ENCODE measurements around the gene CERS6. TPM values are rescaled to one million over a fixed set of nuclear protein-coding genes. Genes with fewer than 3 reads are reported as not detected.

CERS6 gene
- polyA plus RNA-seq, 3 donors = 5.3 to 13.2 (median 8.3) TPM

DNA sequence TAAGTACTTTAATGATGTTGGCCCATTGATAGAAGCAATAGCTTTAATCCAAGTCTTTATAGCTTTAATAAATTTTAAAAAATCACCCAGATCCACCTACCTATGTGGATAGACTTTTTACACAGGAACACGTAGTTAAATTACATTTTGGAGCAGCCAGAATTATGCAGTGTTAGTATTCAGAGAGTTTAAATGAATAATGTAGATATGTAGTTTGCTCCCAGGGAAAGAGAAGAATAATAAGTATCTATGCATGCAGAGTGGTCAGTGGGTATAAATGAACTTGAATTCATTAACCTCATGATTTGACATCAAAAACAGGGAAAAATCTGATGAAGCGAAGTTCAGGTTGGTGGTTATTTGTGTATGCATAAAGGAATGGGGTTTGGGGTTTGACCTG, 146.3 kb downstream of the CERS6 start:
- H3K27ac ChIP-seq (ENCODE audit: low read depth, low read length) = no peak overlapping the region
- 93 to 96% (median 93%) methylated on average over 2 of the region's 2 CpGs for WGBS, 3 donors

DNA sequence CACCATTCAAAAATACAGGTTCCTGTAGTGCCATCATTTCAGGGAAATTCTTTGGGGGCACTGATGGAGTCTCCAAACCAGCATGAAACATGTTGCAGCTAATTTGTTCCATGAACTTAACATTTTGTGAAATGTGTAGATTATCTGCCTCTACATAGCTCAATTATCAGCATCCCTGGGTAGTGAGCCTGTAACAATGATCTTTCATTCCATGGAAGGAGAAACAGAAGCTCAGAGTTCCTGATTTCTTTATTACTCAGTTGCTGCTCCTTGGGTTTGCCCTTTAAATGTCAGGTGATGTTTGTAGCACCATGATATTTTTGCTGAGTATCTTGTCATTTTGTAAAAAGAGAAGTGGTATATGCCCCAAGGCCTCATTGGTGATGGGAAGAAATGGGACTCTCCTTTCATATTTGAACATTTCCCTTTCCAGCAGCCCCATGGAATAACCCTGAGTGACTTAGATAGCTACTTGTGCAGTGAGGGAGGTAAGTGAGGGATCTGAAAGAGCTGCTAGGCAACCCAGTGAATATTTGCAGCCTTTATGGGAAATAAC, 146.9 kb downstream of the CERS6 start:
- no peak overlapping the region for H3K27ac ChIP-seq (ENCODE audit: low read depth, low read length)

DNA sequence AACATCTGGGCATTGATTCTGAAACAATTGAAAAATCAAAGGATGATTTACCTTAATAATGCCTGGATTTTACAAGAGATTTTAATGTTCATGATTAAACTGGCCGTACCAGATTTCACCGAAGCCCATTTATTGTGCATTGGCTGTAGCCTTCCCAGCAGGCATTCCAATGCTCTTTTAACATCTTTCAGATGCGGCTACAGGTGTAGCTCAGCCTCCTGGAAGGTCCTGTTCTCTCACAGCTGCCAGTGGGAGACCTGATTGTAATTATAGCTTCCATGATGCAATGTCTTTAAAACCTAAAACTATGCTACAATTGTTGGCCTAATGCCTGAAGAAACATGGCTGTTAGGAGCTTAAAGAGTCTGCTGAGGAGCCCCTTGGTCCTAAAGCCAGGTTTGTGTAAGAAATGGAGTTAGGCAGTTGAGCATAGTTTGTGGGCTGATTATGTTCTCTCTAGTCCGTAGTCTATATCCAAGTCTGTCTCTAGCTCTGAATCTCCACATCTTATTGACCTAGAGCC, 147.4 kb downstream of the CERS6 start:
- WGBS, 3 donors = 96 to 98% (median 96%) methylated on average over 4 of the region's 4 CpGs
- no peak overlapping the region for H3K27ac ChIP-seq (ENCODE audit: low read depth, low read length)

DNA sequence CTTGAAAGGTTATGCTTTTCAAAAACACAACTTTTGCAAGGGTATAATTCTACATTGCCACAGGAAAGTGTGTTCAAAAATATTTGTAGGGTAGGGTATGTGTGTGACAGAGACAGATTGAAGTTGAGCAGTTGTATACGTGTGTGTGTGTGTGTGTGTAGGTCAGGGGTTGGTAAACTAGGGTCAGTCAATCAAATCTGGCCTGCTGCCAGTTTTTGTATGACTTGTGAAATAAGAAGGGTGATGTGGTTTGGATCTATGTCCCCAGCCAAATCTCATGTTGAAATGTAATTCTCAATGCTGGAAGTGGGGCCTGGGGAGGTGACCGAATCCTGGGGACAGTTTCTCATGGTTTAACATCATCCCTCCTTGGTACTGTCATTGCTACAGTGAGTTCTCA, 148.2 kb downstream of the CERS6 start:
- 66 to 86% (median 76%) methylated on average over 2 of the region's 2 CpGs for WGBS, 3 donors
- no peak overlapping the region for H3K27ac ChIP-seq (ENCODE audit: low read depth, low read length)

DNA sequence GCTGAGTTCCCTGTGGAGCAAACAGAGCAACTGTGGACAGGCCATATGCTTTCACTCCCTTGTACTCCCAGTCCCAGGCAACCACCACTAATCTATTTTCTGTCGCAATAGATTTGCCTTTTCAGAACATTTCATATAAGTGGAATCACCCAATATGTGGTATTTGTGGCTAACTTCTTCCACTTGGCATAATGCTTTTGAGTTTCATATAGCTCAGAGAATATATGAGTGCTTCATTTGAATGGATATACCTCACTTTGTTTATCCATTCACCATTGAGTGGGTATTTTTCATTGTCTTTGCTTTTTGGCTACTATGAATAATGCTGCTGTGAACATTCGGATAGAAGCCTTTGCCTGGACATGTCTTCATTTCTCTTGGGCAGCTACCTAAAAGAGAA, 151.9 kb downstream of the CERS6 start:
- 81 to 90% (median 88%) methylated on average over 2 of the region's 2 CpGs for WGBS, 3 donors
- H3K27ac ChIP-seq (ENCODE audit: low read depth, low read length) = no peak overlapping the region

DNA sequence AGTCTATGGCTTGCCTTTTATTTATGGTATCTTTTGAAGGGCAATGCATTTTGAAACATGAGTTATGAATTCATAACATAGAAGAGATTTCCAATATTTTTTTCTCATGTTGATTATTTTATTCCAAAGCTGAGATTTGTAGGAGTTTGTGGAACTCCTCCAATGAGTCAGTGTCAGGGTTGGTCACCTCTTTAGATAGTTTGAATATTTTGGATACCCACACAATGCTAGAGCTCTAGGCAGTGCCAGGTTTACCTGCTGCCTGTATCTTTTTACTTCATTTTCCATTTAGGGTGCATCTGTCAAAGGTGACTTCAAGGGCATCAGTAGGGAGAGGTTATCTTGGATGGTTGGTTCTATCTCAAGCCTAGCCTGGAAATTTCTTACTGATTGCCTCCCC, 152.7 kb downstream of the CERS6 start:
- no peak overlapping the region for H3K27ac ChIP-seq (ENCODE audit: low read depth, low read length)

DNA sequence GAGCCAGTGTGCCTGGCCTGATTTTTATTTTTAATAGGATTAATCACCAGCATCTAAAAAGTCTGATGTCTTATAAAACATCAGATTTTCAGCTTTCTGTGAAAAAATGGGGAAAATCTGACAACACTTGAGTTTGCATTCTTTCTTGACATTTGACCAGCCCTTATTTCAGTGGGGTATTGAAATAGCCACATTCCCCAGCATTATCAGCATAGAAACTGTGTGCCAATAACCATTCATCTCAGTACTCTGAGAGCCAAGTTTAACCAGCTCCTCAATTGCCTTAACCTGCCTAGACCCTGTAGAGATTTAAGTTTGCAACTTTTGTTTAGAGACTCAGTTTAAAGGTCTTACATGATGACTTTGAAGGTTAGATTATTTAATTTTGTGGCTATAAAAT, 155.0 kb downstream of the CERS6 start:
- no peak overlapping the region for H3K27ac ChIP-seq (ENCODE audit: low read depth, low read length)

DNA sequence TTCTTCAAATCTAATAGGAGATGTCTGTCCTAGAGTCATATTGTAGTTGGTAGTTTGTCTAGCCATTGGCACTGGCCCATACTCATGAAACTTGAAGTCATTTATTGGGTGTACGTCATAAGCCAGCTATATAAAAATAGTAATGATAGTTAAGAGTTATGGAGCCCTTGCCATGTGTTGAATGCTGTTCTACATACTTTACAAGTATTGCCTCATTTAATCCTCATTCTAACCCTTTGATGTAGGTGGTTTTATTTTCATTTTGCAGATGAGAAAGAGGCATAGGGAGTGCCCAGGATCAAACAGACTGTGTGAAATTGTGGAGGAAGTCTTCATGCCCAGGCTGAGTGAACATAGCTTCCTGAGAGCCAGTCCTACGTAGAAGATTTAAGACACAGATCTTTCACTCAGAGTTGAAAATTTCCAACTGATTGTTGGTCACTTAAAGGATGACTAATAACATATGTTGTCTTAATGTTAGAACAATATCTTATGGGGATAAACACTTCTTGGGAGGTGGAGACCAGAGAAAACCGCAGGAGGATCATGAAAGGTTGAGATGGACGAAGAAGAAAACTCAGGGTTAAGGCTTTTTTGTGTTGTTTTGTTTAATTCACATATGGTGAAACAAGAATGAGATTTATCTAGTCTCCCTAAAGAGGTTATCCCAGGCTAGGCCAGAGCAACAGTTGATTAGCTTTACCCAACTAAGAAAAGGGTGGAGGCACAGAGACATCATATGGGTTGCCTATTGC, 156.0 kb downstream of the CERS6 start:
- no peak overlapping the region for H3K27ac ChIP-seq (ENCODE audit: low read depth, low read length)
- WGBS, 3 donors = 93 to 95% (median 95%) methylated on average over 4 of the region's 4 CpGs

DNA sequence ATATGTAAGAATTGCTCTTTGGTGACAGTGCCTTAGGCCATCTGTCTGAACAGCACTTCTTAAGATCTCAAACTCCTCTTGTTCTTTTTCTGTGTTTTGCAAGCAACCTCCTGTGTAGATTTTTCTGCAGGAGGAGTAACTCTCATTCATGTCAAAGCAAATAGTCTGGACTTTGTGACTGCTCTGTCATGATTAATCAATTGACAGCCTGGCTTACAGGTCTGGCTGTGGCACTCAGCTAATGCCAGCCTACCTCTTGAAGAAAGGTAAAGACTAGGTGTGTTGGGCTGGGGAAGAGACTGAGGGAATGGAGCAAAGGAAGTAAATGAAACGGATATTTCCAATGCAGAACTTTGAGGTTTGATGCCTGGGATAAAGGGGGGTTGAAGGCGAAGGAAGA, 156.6 kb downstream of the CERS6 start:
- WGBS, 3 donors = 90 to 98% (median 92%) methylated on average over 2 of the region's 2 CpGs
- H3K27ac ChIP-seq (ENCODE audit: low read depth, low read length) = no peak overlapping the region

DNA sequence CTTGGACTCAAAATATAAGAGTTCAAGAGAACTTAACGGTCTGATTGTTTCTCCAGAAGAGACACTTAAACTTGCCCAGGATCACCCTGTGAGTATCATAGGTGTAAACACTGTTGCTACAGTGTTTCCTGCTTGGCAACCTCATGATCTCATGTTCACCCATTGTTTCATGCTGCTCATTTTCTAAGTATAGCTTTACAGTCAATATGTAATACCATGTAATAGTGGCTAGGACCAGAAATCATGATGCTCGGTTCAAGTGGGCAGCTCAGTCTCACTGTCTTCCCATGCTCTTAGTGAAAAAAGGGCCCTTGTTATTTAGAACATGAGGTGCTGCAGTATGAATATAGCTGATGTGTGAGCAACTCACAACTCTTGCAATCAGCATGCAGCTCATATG, 157.5 kb downstream of the CERS6 start:
- no peak overlapping the region for H3K27ac ChIP-seq (ENCODE audit: low read depth, low read length)
- WGBS, 3 donors = 91 to 95% (median 92%) methylated on average over 2 of the region's 2 CpGs

DNA sequence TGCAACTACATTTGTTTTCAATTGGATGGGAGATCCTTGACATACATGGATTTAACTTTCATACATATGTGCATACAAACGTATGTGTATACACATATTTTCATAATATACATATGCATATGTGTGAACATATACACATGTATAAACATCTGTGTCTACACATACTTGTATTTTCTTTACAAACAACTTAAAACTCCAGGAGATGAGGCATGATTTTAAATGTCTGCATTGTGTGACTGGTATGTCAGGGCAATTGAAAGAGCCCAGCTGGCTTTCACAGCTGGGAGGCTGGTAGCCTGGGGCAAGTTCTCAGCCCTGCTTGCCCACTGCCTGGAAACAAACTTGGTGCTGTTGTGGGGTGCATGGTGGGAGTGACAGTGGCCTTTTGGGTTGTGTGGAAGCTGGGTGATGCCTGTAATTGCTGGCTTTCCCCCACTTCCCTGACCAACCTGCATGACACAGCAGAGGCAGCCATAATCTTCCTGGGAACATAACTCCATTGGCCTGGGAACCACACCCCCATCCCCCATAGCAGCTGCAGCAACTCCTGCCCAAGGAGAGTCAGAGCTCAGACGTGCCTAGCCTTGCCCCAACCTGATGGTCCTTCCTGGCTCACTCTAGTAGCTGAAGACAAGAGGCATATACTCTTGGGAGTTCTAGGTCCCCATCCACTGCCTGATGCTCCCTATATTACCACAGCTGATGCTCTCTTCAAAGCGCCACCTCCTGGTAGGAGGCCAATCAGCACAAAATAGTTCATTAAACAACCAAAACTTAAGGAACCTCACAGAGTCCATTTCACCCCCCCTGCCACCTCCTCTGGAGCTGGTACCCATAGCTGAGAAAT, 158.3 kb downstream of the CERS6 start:
- WGBS, 3 donors = 62 to 65% (median 62%) methylated on average over 3 of the region's 3 CpGs
- H3K27ac ChIP-seq (ENCODE audit: low read depth, low read length) = no peak overlapping the region

DNA sequence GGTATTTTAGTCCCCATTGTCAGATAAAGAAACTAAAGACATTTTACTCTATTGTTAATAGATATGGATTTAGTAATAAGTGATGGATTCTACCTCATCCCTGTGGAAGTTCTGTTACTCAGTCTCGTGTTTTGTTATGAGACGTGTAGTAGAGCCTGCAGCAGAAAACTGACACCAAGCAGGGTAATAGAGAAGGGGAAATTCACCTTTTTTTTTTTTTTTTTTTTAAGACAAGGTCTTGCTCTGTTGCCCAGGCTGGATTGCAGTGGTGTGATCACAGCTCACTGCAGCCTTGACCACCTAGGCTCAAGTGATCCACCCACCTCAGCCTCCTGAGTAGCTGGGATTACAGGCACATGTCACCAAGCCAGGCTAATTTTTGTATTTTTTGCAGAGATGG, 164.5 kb downstream of the CERS6 start:
- no peak overlapping the region for H3K27ac ChIP-seq (ENCODE audit: low read depth, low read length)
- 90 to 98% (median 98%) methylated on average over 2 of the region's 2 CpGs for WGBS, 3 donors

DNA sequence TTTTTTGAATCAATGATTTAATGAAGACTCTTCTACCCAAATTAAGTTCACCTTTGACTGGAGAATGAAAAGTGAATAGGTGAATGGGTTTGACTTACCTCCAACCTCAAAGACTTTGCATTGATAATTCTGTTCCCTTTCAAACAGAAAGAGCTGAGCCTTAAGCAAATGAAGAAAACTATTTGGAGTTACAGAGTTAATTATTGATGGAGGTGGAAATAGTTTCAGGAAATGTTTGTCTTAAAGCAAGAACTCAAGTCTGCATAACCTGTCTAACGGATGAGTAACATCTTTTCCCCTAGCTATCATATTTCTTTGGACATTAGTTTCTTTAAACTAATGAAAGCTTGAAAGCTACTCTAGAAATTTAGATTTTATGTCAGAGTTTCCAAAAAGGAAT, 166.5 kb downstream of the CERS6 start:
- no peak overlapping the region for H3K27ac ChIP-seq (ENCODE audit: low read depth, low read length)
- WGBS, 3 donors = 34 to 95% (median 79%) methylated on average over 1 of the region's 1 CpG

DNA sequence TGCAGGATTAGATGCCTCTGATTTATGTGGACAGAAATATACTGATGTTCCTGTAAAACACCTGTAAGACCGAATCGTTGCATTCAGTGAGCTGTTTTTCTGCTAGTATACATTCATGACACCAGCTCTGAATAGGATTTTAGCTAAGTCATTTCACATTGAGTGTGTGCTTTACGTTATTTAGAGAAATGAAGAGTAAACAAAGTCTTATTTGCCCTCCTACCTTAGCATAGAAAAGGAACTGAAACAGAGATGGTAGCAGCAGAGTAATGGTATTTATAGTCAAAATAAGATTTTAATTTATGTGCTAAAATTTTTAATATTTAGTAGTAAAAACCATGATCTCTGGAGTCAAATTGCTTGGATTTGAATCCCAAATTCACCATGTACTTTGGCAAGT, 168.0 kb downstream of the CERS6 start:
- 74 to 92% (median 83%) methylated on average over 3 of the region's 3 CpGs for WGBS, 3 donors
- H3K27ac ChIP-seq (ENCODE audit: low read depth, low read length) = no peak overlapping the region

DNA sequence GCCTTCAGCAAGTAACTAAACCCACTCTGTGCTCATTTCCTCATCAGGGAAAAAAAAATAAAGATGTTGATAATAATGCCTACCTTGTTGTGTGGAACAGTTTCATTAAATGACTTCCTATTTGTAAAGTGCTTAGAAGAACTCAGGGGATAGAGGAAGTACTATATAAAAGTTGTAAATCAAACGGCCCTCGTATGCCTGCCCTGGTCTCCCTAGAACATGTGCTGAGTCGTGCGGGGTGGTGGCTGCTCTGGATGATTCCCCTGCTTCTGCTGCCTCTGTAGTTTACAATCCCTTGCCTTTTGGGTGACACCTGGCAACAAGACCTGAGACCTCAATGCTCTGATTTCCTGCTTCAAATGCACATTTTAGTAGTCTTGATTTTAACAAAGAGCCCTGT, 170.0 kb downstream of the CERS6 start:
- no peak overlapping the region for H3K27ac ChIP-seq (ENCODE audit: low read depth, low read length)
- WGBS, 3 donors = 26 to 79% (median 33%) methylated on average over 4 of the region's 4 CpGs

DNA sequence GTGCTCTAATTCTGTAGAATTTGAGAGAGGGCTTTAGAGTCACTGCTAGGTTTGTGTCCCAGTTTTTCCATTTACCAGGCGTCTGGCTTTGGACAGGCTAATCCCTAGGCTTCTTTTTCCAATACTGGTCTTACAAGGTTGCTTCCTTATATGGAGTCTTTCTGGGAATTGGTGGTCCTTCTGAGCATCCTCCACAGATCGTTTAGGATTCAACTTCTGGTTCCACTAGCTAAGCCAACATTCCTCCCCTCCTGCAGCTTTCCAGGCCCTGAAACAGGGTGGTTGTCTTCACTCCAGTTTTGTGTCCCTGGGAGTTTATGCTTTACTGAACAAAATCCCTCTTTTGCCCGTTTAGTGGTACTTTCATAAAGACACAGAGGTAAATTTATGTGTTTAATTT, 170.6 kb downstream of the CERS6 start:
- no peak overlapping the region for H3K27ac ChIP-seq (ENCODE audit: low read depth, low read length)
- WGBS, 3 donors = 66 to 79% (median 74%) methylated on average over 3 of the region's 3 CpGs

DNA sequence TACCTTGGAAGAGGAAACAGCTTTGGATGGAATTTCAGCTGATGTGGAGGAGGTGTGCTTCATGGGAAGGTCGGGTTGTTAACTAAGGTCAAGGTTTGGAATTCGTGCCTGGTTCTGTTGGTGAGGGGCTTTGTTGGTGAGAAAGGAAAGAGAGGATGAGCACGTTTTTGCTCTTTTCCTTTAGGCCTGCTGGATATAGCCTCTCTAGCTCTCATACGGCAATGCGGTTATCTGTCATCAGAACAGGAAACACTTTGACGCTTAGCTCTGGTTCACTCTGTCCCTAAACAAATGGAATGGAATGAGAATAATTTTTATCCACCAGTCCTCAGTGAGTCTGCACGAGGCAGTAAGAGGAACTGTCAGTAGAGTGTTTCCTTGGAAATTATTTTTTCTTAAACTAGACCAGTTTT, 176.6 kb downstream of the CERS6 start:
- 20 to 63% (median 23%) methylated on average over 7 of the region's 7 CpGs for WGBS, 3 donors
- no peak overlapping the region for H3K27ac ChIP-seq (ENCODE audit: low read depth, low read length)

DNA sequence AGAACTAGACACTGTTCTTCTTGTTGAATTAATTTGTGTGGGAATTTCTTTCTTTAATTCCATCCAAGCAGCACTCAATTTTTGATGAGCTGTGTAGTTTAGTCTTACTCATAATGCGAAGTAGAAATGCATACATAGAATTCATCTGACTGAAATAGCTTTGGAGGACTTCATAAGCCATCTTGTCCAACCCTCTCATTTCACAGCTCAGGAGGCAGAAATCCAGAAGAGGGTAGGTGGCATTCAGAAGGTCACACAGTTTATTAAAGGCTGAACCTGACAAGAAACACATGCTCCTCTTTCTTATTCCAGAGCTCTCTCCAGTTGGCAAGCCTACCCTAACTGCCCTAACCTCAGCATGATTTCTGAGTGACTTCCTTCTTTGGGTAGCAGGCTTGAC, 177.1 kb downstream of the CERS6 start:
- H3K27ac ChIP-seq (ENCODE audit: low read depth, low read length) = no peak overlapping the region
- 57 to 91% (median 68%) methylated on average over 1 of the region's 1 CpG for WGBS, 3 donors

DNA sequence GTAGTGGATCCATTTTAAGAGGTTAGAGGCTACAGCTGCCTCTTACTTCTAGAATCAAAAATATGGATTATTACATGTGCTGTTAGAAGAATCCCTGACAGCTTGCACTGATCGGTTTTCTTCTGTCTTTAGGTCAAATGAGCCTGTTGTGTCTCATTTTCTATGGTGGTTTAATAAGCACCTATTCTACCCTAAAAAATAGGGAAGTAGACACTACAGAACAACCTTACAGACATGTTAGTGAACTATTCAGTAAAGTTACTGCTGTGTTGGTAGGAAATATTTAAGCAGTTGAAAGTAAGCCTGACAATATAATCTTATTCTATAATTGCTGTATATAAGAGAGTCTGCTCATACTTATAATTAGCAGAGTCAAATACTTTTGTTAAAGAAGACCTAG, 177.8 kb downstream of the CERS6 start:
- H3K27ac ChIP-seq (ENCODE audit: low read depth, low read length) = no peak overlapping the region
- 70 to 93% (median 84%) methylated on average over 1 of the region's 1 CpG for WGBS, 3 donors

All from adipose tissue (tissue), 3 donors.